ENCODE data around the gene RAD52. TPM values are rescaled to one million over a fixed set of nuclear protein-coding genes. Genes with fewer than 3 reads are reported as not detected.

RAD52 gene
- total and polyA plus RNA-seq, 2 donors (not counting 1 experiment from before 2014, with no cell fraction given), result 22.9 to 27.6 TPM

DNA sequence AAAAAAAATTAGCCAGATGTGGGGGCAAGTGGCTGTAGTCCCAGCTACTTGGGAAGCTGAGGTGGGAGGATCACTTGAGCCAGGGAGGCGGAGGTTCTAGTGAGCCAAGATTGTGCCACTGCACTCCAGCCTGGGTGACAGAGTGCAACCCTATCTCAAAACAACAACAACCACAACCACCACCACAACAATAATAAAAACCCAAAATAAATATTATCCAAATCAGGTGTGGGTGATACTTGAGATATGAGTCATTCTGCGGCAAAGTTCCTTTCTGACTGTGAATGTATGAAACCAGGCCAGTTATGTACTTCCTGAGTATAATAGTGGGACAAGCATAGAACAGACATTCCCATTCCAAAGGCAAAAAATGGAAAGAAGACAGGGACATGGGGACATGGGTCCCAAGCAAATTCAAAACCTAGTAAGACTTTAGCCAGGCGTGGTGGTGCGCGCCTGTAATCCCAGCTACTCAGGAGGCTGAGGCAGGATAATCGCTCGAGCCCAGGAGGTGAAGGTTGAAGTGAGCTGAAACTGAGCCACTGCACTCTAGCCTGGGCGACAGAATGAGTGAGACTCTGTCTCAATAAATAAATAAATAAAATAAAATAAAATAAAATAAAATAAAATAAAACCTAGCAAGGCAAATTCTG lies 31.8 kb upstream of the RAD52 start:
- no peak overlapping the region for H3K4me3 Mint-ChIP-seq
- WGBS (ENCODE audit: insufficient coverage), result no CpG with 5 or more reads among the region's 8 CpGs
- H3K79me2 ChIP-seq (ENCODE audit: control insufficient read depth, insufficient read depth, low read length), result no peaks in the 10 kb centered on the region
- no peaks in the 10 kb centered on the region for H3K9me3 ChIP-seq (ENCODE audit: control extremely low read depth in 1 of 3, control insufficient read depth in 2 of 3, insufficient read depth in 1 of 3, low read length in 2 of 3)
- no peak for ATAC-seq (ENCODE audit: low read depth)
- no peaks in the 10 kb centered on the region for H3K27me3 Mint-ChIP-seq
- TF ChIP-seq EZH2 (IDR thresholded peaks at IDR 0.05; ENCODE audit: borderline replicate concordance, insufficient read depth, low read depth, low read length, poor library complexity, severe bottlenecking), result no peak
- TF ChIP-seq, protein P1, sequence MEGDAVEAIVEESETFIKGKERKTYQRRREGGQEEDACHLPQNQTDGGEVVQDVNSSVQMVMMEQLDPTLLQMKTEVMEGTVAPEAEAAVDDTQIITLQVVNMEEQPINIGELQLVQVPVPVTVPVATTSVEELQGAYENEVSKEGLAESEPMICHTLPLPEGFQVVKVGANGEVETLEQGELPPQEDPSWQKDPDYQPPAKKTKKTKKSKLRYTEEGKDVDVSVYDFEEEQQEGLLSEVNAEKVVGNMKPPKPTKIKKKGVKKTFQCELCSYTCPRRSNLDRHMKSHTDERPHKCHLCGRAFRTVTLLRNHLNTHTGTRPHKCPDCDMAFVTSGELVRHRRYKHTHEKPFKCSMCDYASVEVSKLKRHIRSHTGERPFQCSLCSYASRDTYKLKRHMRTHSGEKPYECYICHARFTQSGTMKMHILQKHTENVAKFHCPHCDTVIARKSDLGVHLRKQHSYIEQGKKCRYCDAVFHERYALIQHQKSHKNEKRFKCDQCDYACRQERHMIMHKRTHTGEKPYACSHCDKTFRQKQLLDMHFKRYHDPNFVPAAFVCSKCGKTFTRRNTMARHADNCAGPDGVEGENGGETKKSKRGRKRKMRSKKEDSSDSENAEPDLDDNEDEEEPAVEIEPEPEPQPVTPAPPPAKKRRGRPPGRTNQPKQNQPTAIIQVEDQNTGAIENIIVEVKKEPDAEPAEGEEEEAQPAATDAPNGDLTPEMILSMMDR (IDR thresholded peaks at IDR 0.05), result no peak
- H3K4me1 Mint-ChIP-seq, result no peaks in the 10 kb centered on the region
- no peak overlapping the region for H3K4me3 ChIP-seq (ENCODE audit: control extremely low read depth in 1 of 5, extremely low read depth in 1 of 5, insufficient read depth in 1 of 5, low read depth in 2 of 5, low read length in 4 of 5)
- no peak overlapping the region for H2AFZ ChIP-seq (ENCODE audit: insufficient read depth, low read depth, low read length, poor library complexity, severe bottlenecking)
- CTCF ChIA-PET, result no interaction called here
- no peak overlapping the region for H3K9ac ChIP-seq (ENCODE audit: low read length)
- H3K4me2 ChIP-seq (replicated peaks; ENCODE audit: low read depth, low read length, poor library complexity, severe bottlenecking), result no peak overlapping the region
- no peak overlapping the region for H3K27ac ChIP-seq (ENCODE audit: low read length in 2 of 2)
- H3K27me3 ChIP-seq (replicated peaks in 1 of 4; ENCODE audit: control extremely low read depth in 1 of 4, control insufficient read depth in 3 of 4, insufficient read depth in 4 of 4, low read length in 3 of 4), result no peaks in the 10 kb centered on the region
- no peak overlapping the region for H3K27ac Mint-ChIP-seq
- intact Hi-C loops (cut with micrococcal nuclease), result no loop called here
- no peaks in the 10 kb centered on the region for H3K4me1 ChIP-seq (ENCODE audit: control insufficient read depth in 2 of 2, insufficient read depth in 2 of 2, low read length in 2 of 2)
- H4K20me1 ChIP-seq (ENCODE audit: control insufficient read depth, insufficient read depth, low read length, poor library complexity, severe bottlenecking), result no peaks in the 10 kb centered on the region
- POLR2A ChIA-PET, result no interaction called here
- H3K9me3 Mint-ChIP-seq (ENCODE audit: insufficient read depth), result no peaks in the 10 kb centered on the region
- H3K36me3 ChIP-seq (replicated peaks in 1 of 2; ENCODE audit: control extremely low read depth in 1 of 2, control insufficient read depth in 1 of 2, extremely low read depth in 1 of 2, insufficient read depth in 2 of 2, low read length in 1 of 2), result no peaks in the 10 kb centered on the region
- no peak for DNase-seq

DNA sequence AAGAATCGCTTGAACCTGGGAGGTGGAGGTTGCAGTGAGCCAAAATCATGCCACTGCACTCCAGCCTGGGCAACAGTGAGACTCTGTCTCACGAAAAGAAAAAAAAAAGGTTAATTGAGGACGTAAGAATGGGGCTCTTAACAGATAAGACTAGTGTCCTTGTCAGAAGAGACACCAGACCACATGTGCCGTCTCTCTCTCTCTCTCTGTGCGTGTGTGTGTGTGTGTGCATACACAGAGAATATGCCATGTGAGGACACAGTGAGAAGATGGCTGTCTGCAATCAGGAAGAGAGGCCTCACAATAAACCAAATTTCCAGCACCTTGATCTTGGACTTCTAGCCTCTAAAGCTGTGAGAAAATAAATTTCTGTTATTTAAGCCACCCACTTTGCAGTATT lies 29.9 kb upstream of the RAD52 start:
- H3K4me1 Mint-ChIP-seq, result no peaks in the 10 kb centered on the region
- Histone ChIP-seq H4K20me1 (ENCODE audit: control insufficient read depth, insufficient read depth, low read length, poor library complexity, severe bottlenecking) (no peaks in the 10 kb centered on the region), H3K36me3 (replicated peaks in 1 of 2; ENCODE audit: control extremely low read depth in 1 of 2, control insufficient read depth in 1 of 2, extremely low read depth in 1 of 2, insufficient read depth in 2 of 2, low read length in 1 of 2) (no peaks in the 10 kb centered on the region), H3K9me3 (ENCODE audit: control extremely low read depth in 1 of 3, control insufficient read depth in 2 of 3, insufficient read depth in 1 of 3, low read length in 2 of 3) (no peaks in the 10 kb centered on the region), H3K4me1 (ENCODE audit: control insufficient read depth in 2 of 2, insufficient read depth in 2 of 2, low read length in 2 of 2) (no peaks in the 10 kb centered on the region), H3K9ac (ENCODE audit: low read length) (no peak overlapping the region), H2AFZ (ENCODE audit: insufficient read depth, low read depth, low read length, poor library complexity, severe bottlenecking) (no peak overlapping the region), H3K27ac (ENCODE audit: low read length in 2 of 2) (no peak overlapping the region), H3K79me2 (ENCODE audit: control insufficient read depth, insufficient read depth, low read length) (no peaks in the 10 kb centered on the region), H3K27me3 (replicated peaks in 1 of 4; ENCODE audit: control extremely low read depth in 1 of 4, control insufficient read depth in 3 of 4, insufficient read depth in 4 of 4, low read length in 3 of 4) (no peaks in the 10 kb centered on the region), H3K4me3 (ENCODE audit: control extremely low read depth in 1 of 5, extremely low read depth in 1 of 5, insufficient read depth in 1 of 5, low read depth in 2 of 5, low read length in 4 of 5) (no peak overlapping the region), H3K4me2 (replicated peaks; ENCODE audit: low read depth, low read length, poor library complexity, severe bottlenecking) (no peak overlapping the region)
- no peak for TF ChIP-seq EZH2 (IDR thresholded peaks at IDR 0.05; ENCODE audit: borderline replicate concordance, insufficient read depth, low read depth, low read length, poor library complexity, severe bottlenecking)
- TF ChIP-seq, protein P1 (IDR thresholded peaks at IDR 0.05), result no peak
- DNase-seq (no peak), ATAC-seq (ENCODE audit: low read depth) (no peak)
- no peaks in the 10 kb centered on the region for H3K27me3 Mint-ChIP-seq
- no peaks in the 10 kb centered on the region for H3K9me3 Mint-ChIP-seq (ENCODE audit: insufficient read depth)
- H3K27ac Mint-ChIP-seq, result no peak overlapping the region
- no peak overlapping the region for H3K4me3 Mint-ChIP-seq
- ChIA-PET POLR2A (no interaction called here), CTCF (no interaction called here)
- intact Hi-C loops (cut with micrococcal nuclease), result no loop called here
- WGBS (ENCODE audit: insufficient coverage), result 100% methylated on average over 1 of the region's 5 CpGs
